HepG2 (cell line): ENCODE data around the gene ZFP36. TPM values are rescaled to one million over a fixed set of nuclear protein-coding genes. Genes with fewer than 3 reads are reported as not detected.

Experiments
- NFATC3 ChIP-seq: sonication (generic); formaldehyde crosslinking; IDR thresholded peaks from 2 replicates; pipeline ENCODE4 v1.5.1; 2020; ENCODE audit warnings: mild to moderate bottlenecking, missing genetic modification reagents
- REPIN1 ChIP-seq: sonication (generic); formaldehyde crosslinking; IDR thresholded peaks from 2 replicates; pipeline ENCODE4 v1.8.0; 2022; ENCODE audit warnings: missing genetic modification reagents, low read depth, mild to moderate bottlenecking, borderline replicate concordance
- ZBTB8A ChIP-seq: sonication (generic); formaldehyde crosslinking; IDR thresholded peaks from 2 replicates; pipeline ENCODE4 v1.4.0; 2020; ENCODE audit warnings: mild to moderate bottlenecking, low read depth, missing genetic modification reagents, borderline replicate concordance
- ZKSCAN5 ChIP-seq: sonication (generic); formaldehyde crosslinking; IDR thresholded peaks from 2 replicates; pipeline ENCODE4 v1.5.1; 2020; ENCODE audit warnings: mild to moderate bottlenecking, missing genetic modification reagents
- ZNF180 ChIP-seq: sonication (generic); formaldehyde crosslinking; IDR thresholded peaks from 2 replicates; pipeline ENCODE4 v1.4.0; 2020; ENCODE audit warnings: low read depth, missing genetic modification reagents, borderline replicate concordance
- ZNF331 ChIP-seq: sonication (generic); formaldehyde crosslinking; IDR thresholded peaks from 2 replicates; pipeline ENCODE4 v1.4.0; 2020; ENCODE audit warnings: missing genetic modification reagents
- ZNF432 ChIP-seq: sonication (generic); formaldehyde crosslinking; IDR thresholded peaks from 2 replicates; pipeline ENCODE4 v1.5.0; 2020; ENCODE audit warnings: missing genetic modification reagents, mild to moderate bottlenecking, borderline replicate concordance
- ZNF598 ChIP-seq: sonication (generic); formaldehyde crosslinking; IDR thresholded peaks from 2 replicates; pipeline ENCODE4 v1.5.1; 2020; ENCODE audit warnings: mild to moderate bottlenecking, missing genetic modification reagents, borderline replicate concordance
- ZNF749 ChIP-seq: sonication (generic); formaldehyde crosslinking; IDR thresholded peaks from 2 replicates; pipeline ENCODE4 v1.8.0; 2022; ENCODE audit warnings: mild to moderate bottlenecking, missing genetic modification reagents, moderate library complexity, borderline replicate concordance
- polyA plus RNA-seq, 8 experiments: library from polyadenylated mRNA; depleted of rRNA in 3 of 8; stranded (reverse) in 7 of 8; unstranded in 1 of 8; fragments of >200 nt; fragmentation: Illumina TruSeq in 4 of 8; extraction: Trizol in 4 of 8; gene quantifications; 2 replicates each; pipeline versions ENCODE4 v1.2.1 to v1.2.3, GENCODE V29; 2011 to 2016; ENCODE audit warnings: low read depth in 4 of 8, missing spikeins in 1 of 8, mixed read lengths in 1 of 8; ENCODE audit not compliant: insufficient read depth in 1 of 8
- total RNA-seq, 5 experiments: library from RNA; depleted of rRNA; stranded (reverse); fragments of >200 nt; fragmentation: Illumina TruSeq; extraction: Trizol; gene quantifications; 2 replicates each; pipeline ENCODE4 v1.2.3, GENCODE V29; 2016; ENCODE audit warnings: low read depth in 1 of 5
- TF ChIP-seq, protein P1 (sequence below): sonication (generic); formaldehyde crosslinking; IDR thresholded peaks from 2 replicates; pipeline ENCODE4 v1.4.0; 2020; ENCODE audit warnings: low read depth, missing genetic modification reagents
- TF ChIP-seq, protein P2 (sequence below): sonication (generic); formaldehyde crosslinking; IDR thresholded peaks from 2 replicates; pipeline ENCODE4 v1.4.0; 2020; ENCODE audit warnings: mild to moderate bottlenecking, low read depth, missing genetic modification reagents
- TF ChIP-seq, protein P3 (sequence below): IDR thresholded peaks from 2 replicates; pipeline ENCODE4 v1.6.1; 2012; ENCODE audit warnings: low read depth, low read length, improper control_type of control experiment

ZFP36 gene
- total and polyA plus RNA-seq, 2 of the 13 experiments (the other 11 are each of a cell fraction or from before 2014, with no cell fraction given) = 1.4 to 1.7 TPM

DNA sequence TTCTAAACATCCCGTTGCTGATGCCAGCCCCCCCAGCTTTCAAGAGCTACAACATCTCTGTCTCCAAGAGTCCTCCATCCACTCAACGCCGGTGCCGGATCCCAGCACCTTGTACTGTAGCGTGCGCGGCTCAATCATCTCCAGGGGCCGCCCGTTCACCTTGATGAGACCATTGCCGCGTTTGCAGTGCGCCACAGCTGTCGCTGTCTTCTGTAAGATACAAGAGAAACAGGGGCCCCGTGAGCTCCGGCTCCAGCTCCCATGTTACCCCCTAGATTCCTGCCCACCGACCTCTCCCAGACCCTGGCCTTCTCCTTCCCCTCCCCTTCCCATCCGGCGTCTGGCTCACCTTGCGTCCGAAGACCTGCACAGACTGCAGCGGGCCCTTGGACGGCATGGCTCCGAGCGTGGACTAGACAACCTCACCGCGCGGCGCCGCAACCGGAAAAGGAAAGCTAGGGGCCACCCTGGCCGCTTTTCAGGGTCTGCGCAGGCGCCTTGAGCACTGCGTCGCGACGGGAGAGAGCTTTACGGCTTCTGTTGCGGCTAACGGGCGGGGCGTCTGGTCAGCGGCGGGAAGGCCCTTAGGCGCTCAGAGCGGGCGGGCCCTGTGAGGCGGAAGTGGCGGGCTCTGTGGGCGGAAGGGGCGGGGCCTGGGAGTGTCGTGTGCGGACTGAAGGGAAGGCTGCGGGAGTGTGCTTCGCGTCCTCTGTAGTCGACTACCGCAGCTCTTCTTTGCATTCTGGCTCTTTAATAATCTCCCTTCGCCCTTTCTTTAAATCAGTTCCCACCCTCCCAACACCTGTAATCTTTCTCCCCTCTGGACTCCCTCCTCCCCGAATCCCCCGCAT is 29.1 kb downstream of the ZFP36 start, which contains the start of gene RPS16 (continued):
- TF ChIP-seq, protein P1, sequence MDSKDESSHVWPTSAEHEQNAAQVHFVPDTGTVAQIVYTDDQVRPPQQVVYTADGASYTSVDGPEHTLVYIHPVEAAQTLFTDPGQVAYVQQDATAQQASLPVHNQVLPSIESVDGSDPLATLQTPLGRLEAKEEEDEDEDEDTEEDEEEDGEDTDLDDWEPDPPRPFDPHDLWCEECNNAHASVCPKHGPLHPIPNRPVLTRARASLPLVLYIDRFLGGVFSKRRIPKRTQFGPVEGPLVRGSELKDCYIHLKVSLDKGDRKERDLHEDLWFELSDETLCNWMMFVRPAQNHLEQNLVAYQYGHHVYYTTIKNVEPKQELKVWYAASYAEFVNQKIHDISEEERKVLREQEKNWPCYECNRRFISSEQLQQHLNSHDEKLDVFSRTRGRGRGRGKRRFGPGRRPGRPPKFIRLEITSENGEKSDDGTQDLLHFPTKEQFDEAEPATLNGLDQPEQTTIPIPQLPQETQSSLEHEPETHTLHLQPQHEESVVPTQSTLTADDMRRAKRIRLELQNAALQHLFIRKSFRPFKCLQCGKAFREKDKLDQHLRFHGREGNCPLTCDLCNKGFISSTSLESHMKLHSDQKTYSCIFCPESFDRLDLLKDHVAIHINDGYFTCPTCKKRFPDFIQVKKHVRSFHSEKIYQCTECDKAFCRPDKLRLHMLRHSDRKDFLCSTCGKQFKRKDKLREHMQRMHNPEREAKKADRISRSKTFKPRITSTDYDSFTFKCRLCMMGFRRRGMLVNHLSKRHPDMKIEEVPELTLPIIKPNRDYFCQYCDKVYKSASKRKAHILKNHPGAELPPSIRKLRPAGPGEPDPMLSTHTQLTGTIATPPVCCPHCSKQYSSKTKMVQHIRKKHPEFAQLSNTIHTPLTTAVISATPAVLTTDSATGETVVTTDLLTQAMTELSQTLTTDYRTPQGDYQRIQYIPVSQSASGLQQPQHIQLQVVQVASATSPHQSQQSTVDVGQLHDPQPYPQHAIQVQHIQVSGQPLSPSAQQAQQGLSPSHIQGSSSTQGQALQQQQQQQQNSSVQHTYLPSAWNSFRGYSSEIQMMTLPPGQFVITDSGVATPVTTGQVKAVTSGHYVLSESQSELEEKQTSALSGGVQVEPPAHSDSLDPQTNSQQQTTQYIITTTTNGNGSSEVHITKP (CRISPR knock-in tag) = peak; percentile 31; the same call in 1 of the 2 replicates
- TF ChIP-seq ZNF749 (CRISPR knock-in tag) (no peak), ZNF432 (CRISPR knock-in tag) (no peak), ZNF331 (CRISPR knock-in tag) (peak; percentile 82), ZBTB8A (0 out of 2 replicates have a peak, but pooled peaks have one; percentile 82), REPIN1 (peak; percentile 87), NFATC3 (peak; percentile 90), ZNF180 (CRISPR knock-in tag) (no peak), ZNF598 (peak; percentile 90; the same call in 1 of the 2 replicates), ZKSCAN5 (CRISPR knock-in tag) (no peak)
- TF ChIP-seq, protein P2, sequence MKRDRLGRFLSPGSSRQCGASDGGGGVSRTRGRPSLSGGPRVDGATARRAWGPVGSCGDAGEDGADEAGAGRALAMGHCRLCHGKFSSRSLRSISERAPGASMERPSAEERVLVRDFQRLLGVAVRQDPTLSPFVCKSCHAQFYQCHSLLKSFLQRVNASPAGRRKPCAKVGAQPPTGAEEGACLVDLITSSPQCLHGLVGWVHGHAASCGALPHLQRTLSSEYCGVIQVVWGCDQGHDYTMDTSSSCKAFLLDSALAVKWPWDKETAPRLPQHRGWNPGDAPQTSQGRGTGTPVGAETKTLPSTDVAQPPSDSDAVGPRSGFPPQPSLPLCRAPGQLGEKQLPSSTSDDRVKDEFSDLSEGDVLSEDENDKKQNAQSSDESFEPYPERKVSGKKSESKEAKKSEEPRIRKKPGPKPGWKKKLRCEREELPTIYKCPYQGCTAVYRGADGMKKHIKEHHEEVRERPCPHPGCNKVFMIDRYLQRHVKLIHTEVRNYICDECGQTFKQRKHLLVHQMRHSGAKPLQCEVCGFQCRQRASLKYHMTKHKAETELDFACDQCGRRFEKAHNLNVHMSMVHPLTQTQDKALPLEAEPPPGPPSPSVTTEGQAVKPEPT = peak; percentile 48; the same call in 1 of the 2 replicates
- TF ChIP-seq, protein P3, sequence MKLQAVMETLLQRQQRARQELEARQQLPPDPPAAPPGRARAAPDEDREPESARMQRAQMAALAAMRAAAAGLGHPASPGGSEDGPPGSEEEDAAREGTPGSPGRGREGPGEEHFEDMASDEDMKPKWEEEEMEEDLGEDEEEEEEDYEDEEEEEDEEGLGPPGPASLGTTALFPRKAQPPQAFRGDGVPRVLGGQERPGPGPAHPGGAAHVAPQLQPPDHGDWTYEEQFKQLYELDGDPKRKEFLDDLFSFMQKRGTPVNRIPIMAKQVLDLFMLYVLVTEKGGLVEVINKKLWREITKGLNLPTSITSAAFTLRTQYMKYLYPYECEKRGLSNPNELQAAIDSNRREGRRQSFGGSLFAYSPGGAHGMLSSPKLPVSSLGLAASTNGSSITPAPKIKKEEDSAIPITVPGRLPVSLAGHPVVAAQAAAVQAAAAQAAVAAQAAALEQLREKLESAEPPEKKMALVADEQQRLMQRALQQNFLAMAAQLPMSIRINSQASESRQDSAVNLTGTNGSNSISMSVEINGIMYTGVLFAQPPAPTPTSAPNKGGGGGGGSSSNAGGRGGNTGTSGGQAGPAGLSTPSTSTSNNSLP = no peak
